Measurements from ENCODE around the gene TTLL3. TPM values are rescaled to one million over a fixed set of nuclear protein-coding genes. Genes with fewer than 3 reads are reported as not detected.
"Not testable (repeated sequence)": the region's sequence is repeated elsewhere in the genome, so short reads cannot be mapped to it uniquely, and the experiment has no call there.

TTLL3 gene
- total and polyA plus RNA-seq, 2 donors from 2014 or later = 27.5 to 61.0 TPM

DNA sequence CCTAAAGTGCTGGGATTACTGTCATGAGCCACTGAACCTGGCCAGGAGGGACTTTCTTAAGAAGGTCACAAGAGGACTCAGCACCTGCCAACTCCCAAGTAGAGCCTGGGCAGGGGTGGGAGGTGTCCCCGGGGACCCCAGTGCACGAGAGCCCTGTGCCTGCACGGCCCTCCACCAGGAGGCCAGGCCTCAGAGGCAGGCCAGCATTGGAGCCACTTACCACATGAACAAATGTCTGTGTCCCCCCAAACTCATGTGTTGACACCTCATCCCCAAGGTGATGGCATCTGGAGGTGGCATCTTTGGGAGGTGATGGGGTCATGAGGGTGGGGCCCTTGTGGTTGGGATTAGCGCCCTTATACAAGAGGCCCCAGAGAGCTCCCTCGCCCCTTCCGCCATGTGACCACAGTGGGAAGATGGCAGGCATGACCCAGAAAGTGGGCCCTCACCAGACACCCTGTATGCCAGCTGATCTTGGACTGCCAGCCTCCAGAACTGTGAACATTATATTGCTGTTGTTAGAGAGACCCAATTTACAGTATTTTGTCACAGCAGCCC lies 36.9 kb downstream of the TTLL3 start:
- DNase-seq (no peak), FAIRE-seq (no peak)
- intact Hi-C loops (cut with DNase I) = no loop called here

DNA sequence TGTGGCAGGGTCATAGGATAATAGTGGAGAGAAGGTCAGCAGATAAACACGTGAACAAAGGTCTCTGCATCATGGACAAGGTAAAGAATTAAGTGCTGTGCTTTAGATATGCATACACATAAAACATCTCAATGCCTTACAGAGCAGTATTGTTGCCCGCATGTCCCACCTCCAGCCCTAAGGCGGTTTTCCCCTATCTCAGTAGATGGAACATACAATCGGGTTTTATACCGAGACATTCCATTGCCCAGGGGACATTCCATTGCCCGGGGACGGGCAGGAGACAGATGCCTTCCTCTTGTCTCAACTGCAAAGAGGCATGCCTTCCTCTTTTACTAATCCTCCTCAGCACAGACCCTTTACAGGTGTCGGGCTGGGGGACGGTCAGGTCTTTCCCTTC lies 37.8 kb downstream of the TTLL3 start:
- DNase-seq; intact Hi-C loops (cut with DNase I); H3K4me3 ChIP-seq (ENCODE audit: low read length in 3 of 3); H3K4me1 ChIP-seq (ENCODE audit: control insufficient read depth in 2 of 3, insufficient read depth in 2 of 3, low read depth in 1 of 3, low read length in 3 of 3); H3K27me3 ChIP-seq (ENCODE audit: control insufficient read depth, insufficient read depth, low read length); H3K27ac ChIP-seq (ENCODE audit: low read depth in 2 of 2, low read length in 2 of 2); FAIRE-seq; H3K9ac ChIP-seq (ENCODE audit: low read length in 3 of 3); H3K9me3 ChIP-seq (ENCODE audit: control insufficient read depth in 2 of 3, insufficient read depth in 1 of 3, low read length in 3 of 3); H3K36me3 ChIP-seq (ENCODE audit: control insufficient read depth in 2 of 3, insufficient read depth in 3 of 3, low read length in 3 of 3): not testable (repeated sequence)

More for the DNA sequence above, 36.9 kb downstream of the TTLL3 start:
- Histone ChIP-seq H3K27ac (ENCODE audit: low read depth in 2 of 2, low read length in 2 of 2) (no peak overlapping the region), H3K27me3 (ENCODE audit: control insufficient read depth, insufficient read depth, low read length) (no peaks in the 10 kb centered on the region), H3K4me3 (ENCODE audit: low read length in 3 of 3) (no peak overlapping the region), H3K9ac (ENCODE audit: low read length in 3 of 3) (no peak overlapping the region), H3K4me1 (ENCODE audit: control insufficient read depth in 2 of 3, insufficient read depth in 2 of 3, low read depth in 1 of 3, low read length in 3 of 3) (peaks cover 0 to 5% (median 0%) of the 10 kb centered on the region in 3 donors), H3K9me3 (ENCODE audit: control insufficient read depth in 2 of 3, insufficient read depth in 1 of 3, low read length in 3 of 3) (no peaks in the 10 kb centered on the region), H3K36me3 (ENCODE audit: control insufficient read depth in 2 of 3, insufficient read depth in 3 of 3, low read length in 3 of 3) (no peaks in the 10 kb centered on the region)
- TF ChIP-seq, protein P1, sequence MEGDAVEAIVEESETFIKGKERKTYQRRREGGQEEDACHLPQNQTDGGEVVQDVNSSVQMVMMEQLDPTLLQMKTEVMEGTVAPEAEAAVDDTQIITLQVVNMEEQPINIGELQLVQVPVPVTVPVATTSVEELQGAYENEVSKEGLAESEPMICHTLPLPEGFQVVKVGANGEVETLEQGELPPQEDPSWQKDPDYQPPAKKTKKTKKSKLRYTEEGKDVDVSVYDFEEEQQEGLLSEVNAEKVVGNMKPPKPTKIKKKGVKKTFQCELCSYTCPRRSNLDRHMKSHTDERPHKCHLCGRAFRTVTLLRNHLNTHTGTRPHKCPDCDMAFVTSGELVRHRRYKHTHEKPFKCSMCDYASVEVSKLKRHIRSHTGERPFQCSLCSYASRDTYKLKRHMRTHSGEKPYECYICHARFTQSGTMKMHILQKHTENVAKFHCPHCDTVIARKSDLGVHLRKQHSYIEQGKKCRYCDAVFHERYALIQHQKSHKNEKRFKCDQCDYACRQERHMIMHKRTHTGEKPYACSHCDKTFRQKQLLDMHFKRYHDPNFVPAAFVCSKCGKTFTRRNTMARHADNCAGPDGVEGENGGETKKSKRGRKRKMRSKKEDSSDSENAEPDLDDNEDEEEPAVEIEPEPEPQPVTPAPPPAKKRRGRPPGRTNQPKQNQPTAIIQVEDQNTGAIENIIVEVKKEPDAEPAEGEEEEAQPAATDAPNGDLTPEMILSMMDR (IDR thresholded peaks at IDR 0.05; ENCODE audit: borderline replicate concordance, extremely low read depth, insufficient read depth) = no peak

GRCh38 chr3:9848860-9849259 lies 38.8 kb downstream of the TTLL3 start:
- H3K27ac ChIP-seq (ENCODE audit: low read depth in 2 of 2, low read length in 2 of 2); H3K36me3 ChIP-seq (ENCODE audit: control insufficient read depth in 2 of 3, insufficient read depth in 3 of 3, low read length in 3 of 3); intact Hi-C loops (cut with DNase I); H3K4me1 ChIP-seq (ENCODE audit: control insufficient read depth in 2 of 3, insufficient read depth in 2 of 3, low read depth in 1 of 3, low read length in 3 of 3); H3K9ac ChIP-seq (ENCODE audit: low read length in 3 of 3); H3K9me3 ChIP-seq (ENCODE audit: control insufficient read depth in 2 of 3, insufficient read depth in 1 of 3, low read length in 3 of 3); H3K27me3 ChIP-seq (ENCODE audit: control insufficient read depth, insufficient read depth, low read length); H3K4me3 ChIP-seq (ENCODE audit: low read length in 3 of 3): not testable (repeated sequence)
- FAIRE-seq (peak; percentile 46), DNase-seq (peak in 2 of 5 donors; percentile 31 to 45)

DNA sequence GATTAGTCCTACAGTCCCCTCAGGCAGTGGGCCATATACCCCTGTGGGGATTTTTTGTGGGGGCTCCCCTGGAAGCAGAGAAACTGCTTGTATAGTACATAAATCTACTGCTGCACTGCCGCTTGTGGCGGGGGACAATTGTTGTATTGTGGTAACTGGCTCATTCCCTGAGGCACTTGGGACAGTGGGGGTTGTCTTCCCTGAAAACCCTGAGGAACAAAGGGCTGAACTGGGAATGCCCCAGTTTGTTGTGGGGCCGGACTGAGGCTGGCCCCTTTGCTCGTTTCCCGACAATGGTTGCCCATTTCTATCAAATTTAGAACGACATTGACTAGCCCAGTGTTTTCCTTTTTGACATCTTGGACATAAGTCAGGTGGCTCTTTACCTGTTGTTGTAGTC lies 41.3 kb downstream of the TTLL3 start:
- intact Hi-C loops (cut with DNase I); H3K36me3 ChIP-seq (ENCODE audit: control insufficient read depth in 2 of 3, insufficient read depth in 3 of 3, low read length in 3 of 3); H3K9me3 ChIP-seq (ENCODE audit: control insufficient read depth in 2 of 3, insufficient read depth in 1 of 3, low read length in 3 of 3); FAIRE-seq; H3K4me1 ChIP-seq (ENCODE audit: control insufficient read depth in 2 of 3, insufficient read depth in 2 of 3, low read depth in 1 of 3, low read length in 3 of 3); H3K4me3 ChIP-seq (ENCODE audit: low read length in 3 of 3); H3K9ac ChIP-seq (ENCODE audit: low read length in 3 of 3); H3K27me3 ChIP-seq (ENCODE audit: control insufficient read depth, insufficient read depth, low read length); DNase-seq; H3K27ac ChIP-seq (ENCODE audit: low read depth in 2 of 2, low read length in 2 of 2): not testable (repeated sequence)

DNA sequence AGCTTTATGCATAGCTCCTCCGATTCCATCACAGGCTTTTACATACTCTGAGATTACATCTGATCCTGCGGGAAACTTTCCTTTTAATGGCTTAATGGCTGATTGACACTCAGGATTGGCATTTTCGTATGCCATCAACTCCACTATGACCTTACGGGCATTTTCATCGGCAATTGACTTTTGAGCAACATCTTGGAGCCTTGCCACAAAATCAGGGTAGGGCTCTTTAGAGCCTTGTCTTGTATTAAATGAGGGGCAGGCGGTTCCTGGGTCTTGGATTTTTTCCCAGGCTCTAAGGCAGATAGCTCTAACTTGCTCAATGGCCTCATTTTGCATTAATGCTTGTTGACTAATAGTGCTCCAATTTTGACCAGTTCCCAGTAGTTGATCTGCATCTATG lies 41.9 kb downstream of the TTLL3 start:
- H3K9me3 ChIP-seq (ENCODE audit: control insufficient read depth in 2 of 3, insufficient read depth in 1 of 3, low read length in 3 of 3); H3K36me3 ChIP-seq (ENCODE audit: control insufficient read depth in 2 of 3, insufficient read depth in 3 of 3, low read length in 3 of 3); H3K4me3 ChIP-seq (ENCODE audit: low read length in 3 of 3); H3K4me1 ChIP-seq (ENCODE audit: control insufficient read depth in 2 of 3, insufficient read depth in 2 of 3, low read depth in 1 of 3, low read length in 3 of 3); H3K9ac ChIP-seq (ENCODE audit: low read length in 3 of 3); H3K27ac ChIP-seq (ENCODE audit: low read depth in 2 of 2, low read length in 2 of 2); H3K27me3 ChIP-seq (ENCODE audit: control insufficient read depth, insufficient read depth, low read length); intact Hi-C loops (cut with DNase I); FAIRE-seq; DNase-seq: not testable (repeated sequence)

All from kidney (tissue), 14 donors.